Neural cell (in vitro differentiated cells): ENCODE results near the gene IMMP1L. TPM values are rescaled to one million over a fixed set of nuclear protein-coding genes. Genes with fewer than 3 reads are reported as not detected.

Experiments
- H2AFZ ChIP-seq: fragments of 200-600, 300-800 bp; sonication (generic), shearing (Covaris generic); 2 replicates; pipeline ENCODE4 v1.6.0; 2014; ENCODE audit warnings: low read depth, mild to moderate bottlenecking, antibody characterized with exemption, low read length, moderate library complexity
- H3F3A ChIP-seq: fragments of 200-600 bp; shearing (Covaris generic); 2 replicates; pipeline ENCODE4 v1.6.1; 2016; ENCODE audit warnings: mild to moderate bottlenecking, moderate library complexity, mixed read lengths, antibody characterized with exemption, low read length; ENCODE audit not compliant: insufficient read depth, poor library complexity, severe bottlenecking
- H3K27ac ChIP-seq: fragments of 200-600, 300-800 bp; sonication (generic), shearing (Covaris generic); 2 replicates; pipeline ENCODE4 v1.5.1; 2014; ENCODE audit warnings: mild to moderate bottlenecking, low read length, moderate library complexity
- H3K27me3 ChIP-seq: fragments of 300-800, 200-600 bp; sonication (generic), shearing (Covaris generic); 2 replicates; pipeline ENCODE4 v1.6.0; 2014; ENCODE audit warnings: mild to moderate bottlenecking, low read depth, low read length, moderate library complexity; ENCODE audit not compliant: insufficient read depth
- H3K36me3 ChIP-seq: fragments of 300-800, 200-600 bp; sonication (generic), shearing (Covaris generic); 2 replicates; pipeline ENCODE4 v1.5.1; 2014; ENCODE audit warnings: mild to moderate bottlenecking, antibody characterized with exemption, low read length, moderate library complexity; ENCODE audit not compliant: insufficient read depth
- H3K4me2 ChIP-seq: fragments of 300-800, 200-600 bp; sonication (generic), shearing (Covaris generic); 2 replicates; pipeline ENCODE4 v1.6.0; 2014; ENCODE audit warnings: mild to moderate bottlenecking, low read length
- H3K4me3 ChIP-seq: fragments of 300-800, 200-600 bp; sonication (generic), shearing (Covaris generic); 2 replicates; pipeline ENCODE4 v1.5.1; 2014; ENCODE audit warnings: mild to moderate bottlenecking, low read length, moderate library complexity
- H3K79me2 ChIP-seq: fragments of 200-600 bp; shearing (Covaris generic); replicated peaks from 2 replicates; pipeline ENCODE4 v1.6.0; 2014; ENCODE audit warnings: mild to moderate bottlenecking, low read length, moderate library complexity; ENCODE audit not compliant: insufficient read depth
- H3K9ac ChIP-seq: fragments of 300-800, 200-600 bp; sonication (generic), shearing (Covaris generic); 2 replicates; pipeline ENCODE4 v1.6.1; 2016; ENCODE audit warnings: mild to moderate bottlenecking, low read length, mixed read lengths
- H3K9me2 ChIP-seq: fragments of 200-600 bp; shearing (Covaris generic); 2 replicates; pipeline ENCODE4 v1.6.1; 2016; ENCODE audit warnings: mild to moderate bottlenecking, low read length, mixed read lengths; ENCODE audit not compliant: insufficient read depth
- H3K9me3 ChIP-seq: fragments of 200-600, 300-800 bp; sonication (generic), shearing (Covaris generic); 2 replicates; pipeline ENCODE4 v1.6.1; 2016; ENCODE audit warnings: mild to moderate bottlenecking, mixed run types, low read length, moderate library complexity, mixed read lengths
- H4K20me1 ChIP-seq: fragments of 200-600 bp; shearing (Covaris generic); 2 replicates; pipeline ENCODE4 v1.6.1; 2016; ENCODE audit warnings: mild to moderate bottlenecking, mixed run types; ENCODE audit not compliant: insufficient read depth
- EP300 ChIP-seq: fragments of 450-650 bp; conservative IDR thresholded peaks from 2 replicates; pipeline ENCODE4 v1.6.1; 2014; ENCODE audit warnings: antibody characterized with exemption, mild to moderate bottlenecking, moderate library complexity; ENCODE audit not compliant: poor library complexity, severe bottlenecking
- EZH2 ChIP-seq: fragments of 200-600, 300-800 bp; shearing (Covaris generic), sonication (generic); IDR thresholded peaks from 2 replicates; pipeline ENCODE4 v1.6.1; 2014; ENCODE audit warnings: antibody characterized with exemption, low read length, borderline replicate concordance, mild to moderate bottlenecking; ENCODE audit not compliant: insufficient read depth, poor library complexity, severe bottlenecking
- MXI1 ChIP-seq: fragments of 450-650 bp; conservative IDR thresholded peaks from 2 replicates; pipeline ENCODE4 v1.6.1; 2014; ENCODE audit warnings: antibody characterized with exemption, mild to moderate bottlenecking; ENCODE audit not compliant: poor library complexity, severe bottlenecking
- POLR2AphosphoS5 ChIP-seq: IDR thresholded peaks from 2 replicates; pipeline ENCODE4 v1.6.1; 2012
- RAD21 ChIP-seq: fragments of 450-650 bp; conservative IDR thresholded peaks from 2 replicates; pipeline ENCODE4 v1.6.1; 2014; ENCODE audit warnings: antibody characterized with exemption, mild to moderate bottlenecking, moderate library complexity
- REST ChIP-seq: IDR thresholded peaks from 2 replicates; pipeline ENCODE4 v1.6.1; 2012; ENCODE audit warnings: borderline replicate concordance
- SMC3 ChIP-seq: fragments of 450-650 bp; conservative IDR thresholded peaks from 2 replicates; pipeline ENCODE4 v1.6.1; 2014; ENCODE audit warnings: antibody characterized with exemption, mild to moderate bottlenecking, moderate library complexity; ENCODE audit not compliant: poor library complexity
- TAF1 ChIP-seq: IDR thresholded peaks from 2 replicates; pipeline ENCODE4 v1.6.1; 2012; ENCODE audit warnings: low read depth
- polyA plus RNA-seq: library from polyadenylated mRNA; depleted of rRNA; stranded (reverse); fragments of >200 nt; gene quantifications from 2 replicates; pipeline ENCODE4 v1.2.3, GENCODE V29; 2014
- TF ChIP-seq, protein P1 (sequence below): fragments of 450-650 bp; IDR thresholded peaks from 2 replicates; pipeline ENCODE4 v1.5.1; 2014; ENCODE audit warnings: antibody characterized with exemption, mild to moderate bottlenecking, moderate library complexity; ENCODE audit not compliant: poor library complexity, severe bottlenecking

IMMP1L gene
- polyA plus RNA-seq, 1 donor from 2014 or later = 386 TPM

GRCh38 chr11:31414338-31414737, 95.1 kb downstream of the IMMP1L start:
- Histone ChIP-seq H3K9me2 (no peaks in the 10 kb centered on the region), H3K36me3 (no peaks in the 10 kb centered on the region), H2AFZ (no peak overlapping the region), H3K9ac (no peak overlapping the region), H3F3A (no peaks in the 10 kb centered on the region), H3K4me2 (no peak overlapping the region), H4K20me1 (no peaks in the 10 kb centered on the region), H3K27me3 (no peaks in the 10 kb centered on the region), H3K9me3 (no peaks in the 10 kb centered on the region), H3K79me2 (no peaks in the 10 kb centered on the region), H3K27ac (no peak overlapping the region), H3K4me3 (no peak overlapping the region)
- no peak for TF ChIP-seq SMC3
- TF ChIP-seq REST = no peak
- TF ChIP-seq TAF1 = no peak
- TF ChIP-seq, protein P1, sequence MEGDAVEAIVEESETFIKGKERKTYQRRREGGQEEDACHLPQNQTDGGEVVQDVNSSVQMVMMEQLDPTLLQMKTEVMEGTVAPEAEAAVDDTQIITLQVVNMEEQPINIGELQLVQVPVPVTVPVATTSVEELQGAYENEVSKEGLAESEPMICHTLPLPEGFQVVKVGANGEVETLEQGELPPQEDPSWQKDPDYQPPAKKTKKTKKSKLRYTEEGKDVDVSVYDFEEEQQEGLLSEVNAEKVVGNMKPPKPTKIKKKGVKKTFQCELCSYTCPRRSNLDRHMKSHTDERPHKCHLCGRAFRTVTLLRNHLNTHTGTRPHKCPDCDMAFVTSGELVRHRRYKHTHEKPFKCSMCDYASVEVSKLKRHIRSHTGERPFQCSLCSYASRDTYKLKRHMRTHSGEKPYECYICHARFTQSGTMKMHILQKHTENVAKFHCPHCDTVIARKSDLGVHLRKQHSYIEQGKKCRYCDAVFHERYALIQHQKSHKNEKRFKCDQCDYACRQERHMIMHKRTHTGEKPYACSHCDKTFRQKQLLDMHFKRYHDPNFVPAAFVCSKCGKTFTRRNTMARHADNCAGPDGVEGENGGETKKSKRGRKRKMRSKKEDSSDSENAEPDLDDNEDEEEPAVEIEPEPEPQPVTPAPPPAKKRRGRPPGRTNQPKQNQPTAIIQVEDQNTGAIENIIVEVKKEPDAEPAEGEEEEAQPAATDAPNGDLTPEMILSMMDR = no peak
- TF ChIP-seq MXI1 = no peak
- TF ChIP-seq RAD21 = no peak
- no peak for TF ChIP-seq EZH2
- TF ChIP-seq POLR2AphosphoS5 = no peak
- no peak for TF ChIP-seq EP300

DNA sequence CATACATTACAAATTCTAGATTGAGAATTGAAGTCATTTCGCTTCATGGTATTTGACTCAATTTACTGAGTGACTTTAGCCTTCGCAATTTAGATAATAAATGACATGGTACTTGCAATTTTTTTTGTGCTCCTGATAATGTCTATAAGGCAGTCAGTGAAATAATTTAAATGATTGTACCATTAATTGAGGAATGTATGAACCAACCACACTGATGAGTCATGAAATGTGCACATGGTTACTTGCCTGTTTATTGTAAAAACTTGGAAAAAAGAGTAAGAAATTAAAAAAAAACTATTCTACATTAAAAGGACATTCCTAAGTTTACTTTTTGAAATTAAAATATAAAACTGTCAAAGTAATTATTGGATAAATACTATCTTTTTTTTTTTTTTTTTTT, 96.5 kb downstream of the IMMP1L start:
- H3K4me3 ChIP-seq = no peak overlapping the region
- no peaks in the 10 kb centered on the region for H3K36me3 ChIP-seq
- H3K79me2 ChIP-seq = no peaks in the 10 kb centered on the region
- H3F3A ChIP-seq = no peaks in the 10 kb centered on the region
- TF ChIP-seq EZH2 = no peak
- no peak for TF ChIP-seq MXI1
- TF ChIP-seq REST = no peak
- TF ChIP-seq RAD21 = no peak
- TF ChIP-seq, protein P1 = no peak
- no peak for TF ChIP-seq SMC3
- TF ChIP-seq TAF1 = no peak
- TF ChIP-seq EP300 = no peak
- TF ChIP-seq POLR2AphosphoS5 = no peak
- H3K27ac ChIP-seq = no peak overlapping the region
- H3K4me2 ChIP-seq = no peak overlapping the region
- H3K9me2 ChIP-seq = no peaks in the 10 kb centered on the region
- no peaks in the 10 kb centered on the region for H3K27me3 ChIP-seq
- H2AFZ ChIP-seq = no peak overlapping the region
- H3K9ac ChIP-seq = no peak overlapping the region
- H4K20me1 ChIP-seq = no peaks in the 10 kb centered on the region
- no peaks in the 10 kb centered on the region for H3K9me3 ChIP-seq
